Ecto neural progenitor cell (in vitro differentiated cells): Measurements from ENCODE around the gene SEM1.
"Not testable (repeated sequence)": the region's sequence is repeated elsewhere in the genome, so short reads cannot be mapped to it uniquely, and the experiment has no call there.

Experiments used
- DNase-seq: peaks from one replicate; pipeline ENCODE4 v3.0.0-alpha.2; 2018; ENCODE audit warnings: low spot score

SEM1 gene

GRCh38 chr7:96701258-96701657, 8.4 kb downstream of the SEM1 start:
- no peak for DNase-seq

DNA sequence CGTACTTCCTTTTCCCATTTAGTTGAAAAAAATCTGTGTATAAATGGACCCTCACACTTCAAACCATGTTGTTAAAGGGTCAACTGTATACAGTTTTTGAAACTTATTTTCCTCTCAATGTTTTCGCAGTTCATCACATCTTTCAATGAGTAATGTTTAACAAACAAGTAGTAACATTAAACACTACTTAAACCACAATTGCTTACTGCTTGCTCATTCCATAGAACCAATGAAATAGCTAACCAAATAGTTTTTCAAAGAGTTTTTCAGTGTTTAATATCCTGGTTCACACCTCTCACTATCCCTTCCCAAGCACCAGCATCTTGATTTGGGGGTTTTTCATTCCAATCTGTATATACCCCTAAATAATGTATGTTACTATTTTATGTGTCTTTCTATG, 9.1 kb downstream of the SEM1 start:
- no peak for DNase-seq

- DNase-seq = no peak
Measured at GRCh38 chr7:96699219-96699871, 10.3 kb downstream of the SEM1 start.

DNA sequence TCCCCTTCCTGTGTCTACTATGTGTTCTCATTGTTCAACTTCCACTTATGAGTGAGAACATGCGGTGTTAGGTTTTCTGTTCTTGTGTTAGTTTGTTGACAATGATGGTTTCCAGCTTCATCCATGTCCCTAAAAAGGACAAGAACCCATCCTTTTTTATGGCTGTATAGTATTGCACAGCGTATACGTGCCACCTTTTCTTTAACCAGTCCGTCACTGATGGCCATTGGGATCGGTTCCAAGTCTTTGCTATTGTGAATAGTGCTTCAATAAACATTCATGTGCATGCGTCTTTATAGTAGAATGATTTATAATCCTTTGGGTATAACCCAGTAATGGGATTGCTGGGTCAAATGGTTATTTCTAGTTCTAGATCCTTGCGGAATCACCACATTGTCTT, 11.2 kb downstream of the SEM1 start:
- not testable (repeated sequence) for DNase-seq

DNA sequence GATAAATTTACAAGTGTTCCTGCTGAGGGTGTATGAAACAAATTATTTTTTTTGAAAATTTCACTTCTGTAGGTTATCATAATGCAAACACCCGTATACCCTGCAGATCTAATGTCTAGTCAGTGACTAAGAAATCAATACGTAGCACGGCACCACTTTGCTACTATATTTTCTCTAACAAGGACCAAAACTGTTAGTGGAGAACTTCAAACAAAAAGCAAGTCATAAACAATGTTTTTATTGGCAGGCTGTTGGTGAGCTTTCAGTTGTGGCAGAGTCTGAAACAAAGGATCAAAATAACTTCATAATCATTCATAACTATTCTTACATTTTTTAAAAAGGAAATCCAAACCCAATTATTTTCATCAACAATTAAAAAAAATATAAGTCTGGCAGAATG, 11.8 kb downstream of the SEM1 start:
- DNase-seq = no peak

- no peak for DNase-seq
Measured at GRCh38 chr7:96695581-96695980, 14.1 kb downstream of the SEM1 start.

GRCh38 chr7:96694082-96694481, 15.6 kb downstream of the SEM1 start:
- DNase-seq = no peak

GRCh38 chr7:96691702-96692101, 17.9 kb downstream of the SEM1 start:
- no peak for DNase-seq

DNA sequence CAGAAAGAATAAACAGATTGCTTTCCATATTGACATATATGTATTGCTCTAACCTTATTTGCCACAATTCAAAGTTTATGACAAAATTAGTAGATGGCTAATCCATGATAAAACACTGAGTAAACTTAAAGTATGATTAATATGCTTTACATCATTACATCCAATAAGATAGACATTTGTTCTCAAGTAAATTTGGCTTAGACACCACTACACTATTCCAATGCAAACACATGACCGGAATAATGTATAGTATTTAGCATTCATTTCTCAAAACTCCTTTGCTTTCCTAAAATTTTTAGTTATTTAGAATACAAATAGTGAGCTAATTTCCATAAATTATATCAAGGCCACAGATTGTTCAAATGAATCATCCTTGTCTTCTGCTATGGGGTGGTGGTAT, 20.2 kb downstream of the SEM1 start:
- DNase-seq = no peak

DNA sequence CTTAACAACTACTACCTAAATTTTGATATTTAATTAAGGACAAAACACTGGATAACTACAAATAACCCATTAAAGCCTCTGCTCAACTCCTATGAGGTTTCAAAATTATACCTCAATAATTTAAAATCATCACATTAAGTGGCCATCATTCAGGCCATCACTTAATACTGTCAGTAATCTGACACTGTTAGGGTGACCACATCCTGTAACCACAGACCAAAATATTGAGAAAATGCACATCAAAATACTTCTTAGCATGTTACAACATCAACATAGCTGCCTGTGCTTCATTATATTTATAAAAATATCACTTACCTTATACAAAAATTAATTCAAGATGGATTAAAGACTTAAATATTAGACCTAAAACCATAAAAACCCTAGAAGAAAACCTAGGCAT, 23.3 kb downstream of the SEM1 start:
- no peak for DNase-seq

GRCh38 chr7:96685755-96686154, 23.9 kb downstream of the SEM1 start:
- DNase-seq = no peak

DNA sequence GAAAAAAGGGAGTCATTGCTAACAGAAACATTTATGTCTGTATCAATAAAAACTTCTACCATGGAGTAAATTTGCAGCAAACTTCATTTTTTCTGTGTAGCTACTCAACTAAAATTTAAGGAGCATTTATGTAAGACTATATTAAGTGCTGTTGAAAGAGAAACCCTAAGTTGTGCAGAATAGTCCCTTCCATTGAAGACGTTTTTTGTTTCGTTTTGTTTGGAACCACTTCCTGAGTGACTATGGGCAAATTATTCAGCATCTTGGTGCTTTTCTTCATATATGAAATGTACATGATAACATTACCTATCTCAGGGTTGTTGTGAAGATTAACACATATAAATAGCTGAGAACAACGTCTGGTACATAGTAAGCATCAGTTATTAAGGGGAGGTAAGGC, 24.3 kb downstream of the SEM1 start:
- no peak for DNase-seq

- no peak for DNase-seq
Measured at GRCh38 chr7:96679886-96680285, 29.8 kb downstream of the SEM1 start.

DNA sequence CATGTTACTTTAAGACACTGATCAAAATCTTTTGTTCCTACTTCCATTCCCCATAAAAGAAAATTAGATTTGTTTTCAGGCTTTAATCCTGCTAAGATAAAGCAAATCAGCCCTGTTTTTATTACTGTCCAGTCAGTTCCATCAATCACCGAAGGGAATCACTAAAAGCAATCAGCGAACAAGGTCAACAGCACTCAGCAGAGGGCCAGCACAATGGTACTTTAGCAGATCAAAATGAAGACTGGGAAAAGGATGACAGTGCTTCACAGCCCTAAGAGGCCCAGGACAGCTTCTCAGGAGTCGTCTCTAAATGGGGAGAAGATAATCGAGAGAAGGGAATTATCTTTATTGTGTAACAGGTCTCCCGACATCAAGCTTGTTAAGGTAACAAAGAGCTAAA, 32.7 kb downstream of the SEM1 start:
- no peak for DNase-seq

DNA sequence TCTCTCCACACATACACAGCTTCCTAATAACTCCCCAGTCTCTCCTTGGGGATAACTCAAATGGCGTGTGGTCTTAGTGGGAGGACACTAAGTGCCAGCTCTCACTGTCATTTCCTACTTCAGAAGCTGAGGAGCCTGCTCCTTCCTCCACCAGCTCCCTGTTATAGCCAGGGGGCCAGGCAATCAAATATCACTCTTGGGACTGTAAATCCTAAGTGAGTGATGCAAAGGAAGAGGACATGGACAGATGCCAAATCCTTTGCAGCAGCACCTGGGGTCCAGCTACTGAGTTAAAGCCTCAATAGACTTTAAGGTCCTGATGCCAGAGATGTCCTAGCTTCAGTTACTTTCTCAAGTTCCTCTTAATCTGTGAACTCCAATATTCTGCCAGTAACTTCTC, 34.1 kb downstream of the SEM1 start:
- DNase-seq = no peak

- no peak for DNase-seq
Measured at GRCh38 chr7:96674565-96674964, 35.1 kb downstream of the SEM1 start.

- DNase-seq = no peak
Measured at GRCh38 chr7:96671854-96672253, 37.8 kb downstream of the SEM1 start.

- DNase-seq = no peak
Measured at GRCh38 chr7:96670338-96671289, 39.0 kb downstream of the SEM1 start.

DNA sequence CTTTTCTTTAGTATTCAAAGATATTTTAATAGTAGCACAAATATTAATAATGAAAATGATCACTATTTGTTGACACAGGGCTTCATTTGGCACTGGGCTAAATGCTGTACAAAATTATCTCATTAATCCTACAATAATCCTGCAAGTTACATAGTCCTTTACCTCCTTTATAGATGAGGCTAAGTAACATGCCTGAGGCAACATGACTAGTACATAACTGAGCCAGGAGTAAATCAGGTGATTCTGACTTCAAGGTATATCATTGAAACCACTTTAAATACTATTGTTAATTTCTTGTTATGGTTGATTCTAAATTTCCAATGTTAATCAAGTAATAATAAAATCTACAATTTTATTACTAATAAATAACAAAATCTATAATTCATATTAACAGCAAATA, 39.8 kb downstream of the SEM1 start:
- DNase-seq = no peak

GRCh38 chr7:96667026-96667425, 42.6 kb downstream of the SEM1 start:
- no peak for DNase-seq

DNA sequence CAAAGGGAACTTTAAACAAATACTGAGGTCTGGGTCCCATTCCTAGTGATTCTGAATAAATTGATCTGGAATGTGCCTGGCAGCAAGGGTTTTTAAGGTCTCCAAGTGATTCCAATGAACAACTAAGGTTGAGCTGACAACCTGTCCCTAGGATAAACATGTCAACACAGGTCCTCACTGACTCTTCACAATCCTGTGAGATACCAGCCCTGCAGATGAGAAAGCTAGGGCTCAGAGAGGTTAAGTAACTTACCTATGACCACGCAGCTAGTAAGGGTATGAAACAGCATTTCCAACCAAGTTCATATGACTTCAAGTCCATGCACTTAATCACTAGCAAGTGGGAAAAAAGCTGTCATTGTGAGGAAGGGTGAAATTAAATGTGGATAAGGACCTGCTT, 44.0 kb downstream of the SEM1 start:
- no peak for DNase-seq

- no peak for DNase-seq
Measured at GRCh38 chr7:96664793-96665192, 44.9 kb downstream of the SEM1 start.

- no peak for DNase-seq
Measured at GRCh38 chr7:96663871-96664445, 45.7 kb downstream of the SEM1 start.
